Measurements from ENCODE around the gene SYNCRIP. TPM values are rescaled to one million over a fixed set of nuclear protein-coding genes. Genes with fewer than 3 reads are reported as not detected.
"Not testable (repeated sequence)": the region's sequence is repeated elsewhere in the genome, so short reads cannot be mapped to it uniquely, and the experiment has no call there.

SYNCRIP gene
- total RNA-seq, 1 donor from 2014 or later = 88.5 TPM

- FAIRE-seq (no peak), DNase-seq (ENCODE audit: low spot score in 2 of 2) (no peak)
Measured at GRCh38 chr6:85672050-85672449, 29.4 kb upstream of the SYNCRIP start.

GRCh38 chr6:85670573-85670972 lies 27.9 kb upstream of the SYNCRIP start:
- DNase-seq (ENCODE audit: low spot score in 2 of 2) (no peak), FAIRE-seq (no peak)

- DNase-seq (ENCODE audit: low spot score in 2 of 2) = no peak
- no peak for FAIRE-seq
Measured at GRCh38 chr6:85669735-85670194, 27.1 kb upstream of the SYNCRIP start.

GRCh38 chr6:85662251-85662650 lies 19.6 kb upstream of the SYNCRIP start:
- FAIRE-seq = no peak
- DNase-seq (ENCODE audit: low spot score in 2 of 2) = no peak

GRCh38 chr6:85660181-85660611 lies 17.5 kb upstream of the SYNCRIP start:
- FAIRE-seq = no peak
- DNase-seq (ENCODE audit: low spot score in 2 of 2) = no peak

- FAIRE-seq (no peak), DNase-seq (ENCODE audit: low spot score in 2 of 2) (no peak)
Measured at GRCh38 chr6:85650606-85651005, 7.9 kb upstream of the SYNCRIP start.

- FAIRE-seq (no peak), DNase-seq (ENCODE audit: low spot score in 2 of 2) (no peak)
Measured at GRCh38 chr6:85644279-85644762, 1.6 kb upstream of the SYNCRIP start.

- DNase-seq (ENCODE audit: low spot score in 2 of 2) (peak; percentile 41 to 48), FAIRE-seq (no peak)
Measured at GRCh38 chr6:85643537-85644278, 1.0 kb upstream of the SYNCRIP start.

- FAIRE-seq (no peak), DNase-seq (ENCODE audit: low spot score in 2 of 2) (peak; percentile 38 to 44)
Measured at GRCh38 chr6:85641897-85642773, 551 bp downstream of the SYNCRIP start.

- DNase-seq (ENCODE audit: low spot score in 2 of 2) = no peak
- no peak for FAIRE-seq
Measured at GRCh38 chr6:85641522-85641896, 1.2 kb downstream of the SYNCRIP start.

GRCh38 chr6:85640821-85641220 lies 1.9 kb downstream of the SYNCRIP start:
- no peak for FAIRE-seq

GRCh38 chr6:85637579-85637978 lies 5.1 kb downstream of the SYNCRIP start:
- DNase-seq (ENCODE audit: low spot score in 2 of 2) = no peak
- no peak for FAIRE-seq

More at GRCh38 chr6:85640821-85641220, 1.9 kb downstream of the SYNCRIP start:
- no peak for DNase-seq (ENCODE audit: low spot score in 2 of 2)

GRCh38 chr6:85632164-85632942 lies 10.3 kb downstream of the SYNCRIP start:
- FAIRE-seq (no peak), DNase-seq (ENCODE audit: low spot score in 2 of 2) (no peak)

GRCh38 chr6:85631117-85631516 lies 11.6 kb downstream of the SYNCRIP start:
- not testable (repeated sequence) for FAIRE-seq; DNase-seq (ENCODE audit: low spot score in 2 of 2)

- FAIRE-seq = no peak
- no peak for DNase-seq (ENCODE audit: low spot score in 2 of 2)
Measured at GRCh38 chr6:85628353-85628752, 14.3 kb downstream of the SYNCRIP start.

GRCh38 chr6:85620308-85620707 lies 22.4 kb downstream of the SYNCRIP start:
- FAIRE-seq (no peak), DNase-seq (ENCODE audit: low spot score in 2 of 2) (no peak)

- FAIRE-seq (no peak), DNase-seq (ENCODE audit: low spot score in 2 of 2) (no peak)
Measured at GRCh38 chr6:85614780-85615179, 27.9 kb downstream of the SYNCRIP start.

- FAIRE-seq (no peak), DNase-seq (ENCODE audit: low spot score in 2 of 2) (no peak)
Measured at GRCh38 chr6:85612690-85613474, 29.8 kb downstream of the SYNCRIP start.

- no peak for DNase-seq (ENCODE audit: low spot score in 2 of 2)
- no peak for FAIRE-seq
Measured at GRCh38 chr6:85610182-85610895, 32.3 kb downstream of the SYNCRIP start.

Data from frontal cortex (tissue), 4 donors.